HEK293 (cell line): ENCODE measurements around the gene LCN1.

Experiments
- BCL6B ChIP-seq: fragments of 450-650 bp; formaldehyde crosslinking; IDR thresholded peaks from 2 replicates; pipeline ENCODE4 v1.5.1; 2017; ENCODE audit warnings: missing biosample characterization, missing genetic modification characterization
- FEZF1 ChIP-seq: fragments of 450-650 bp; formaldehyde crosslinking; IDR thresholded peaks from 2 replicates; pipeline ENCODE4 v1.5.1; 2016; ENCODE audit warnings: missing biosample characterization, missing genetic modification characterization
- KLF16 ChIP-seq: fragments of 450-650 bp; formaldehyde crosslinking; IDR thresholded peaks from 2 replicates; pipeline ENCODE4 v1.5.1; 2017; ENCODE audit warnings: missing biosample characterization, missing genetic modification characterization
- PRDM10 ChIP-seq: fragments of 450-650 bp; formaldehyde crosslinking; IDR thresholded peaks from 2 replicates; pipeline ENCODE4 v1.5.1; 2016; ENCODE audit warnings: missing biosample characterization, missing genetic modification characterization
- TRIM28 ChIP-seq: IDR thresholded peaks from 2 replicates; pipeline ENCODE4 v1.6.1; 2011; ENCODE audit warnings: low read length, control low read depth, borderline replicate concordance
- ZBTB10 ChIP-seq: fragments of 450-650 bp; formaldehyde crosslinking; IDR thresholded peaks from 2 replicates; pipeline ENCODE4 v1.5.1; 2016; ENCODE audit warnings: missing biosample characterization, missing genetic modification characterization
- ZBTB8A ChIP-seq: fragments of 450-650 bp; formaldehyde crosslinking; IDR thresholded peaks from 2 replicates; pipeline ENCODE4 v1.5.1; 2016; ENCODE audit warnings: missing biosample characterization, missing genetic modification characterization
- ZNF140 ChIP-seq: fragments of 450-650 bp; formaldehyde crosslinking; IDR thresholded peaks from 2 replicates; pipeline ENCODE4 v1.5.1; 2016; ENCODE audit warnings: missing biosample characterization, missing genetic modification characterization
- ZNF280D ChIP-seq: fragments of 450-650 bp; formaldehyde crosslinking; IDR thresholded peaks from 2 replicates; pipeline ENCODE4 v1.5.1; 2016; ENCODE audit warnings: missing biosample characterization, missing genetic modification characterization
- ZNF335 ChIP-seq: fragments of 450-650 bp; formaldehyde crosslinking; conservative IDR thresholded peaks from 2 replicates; pipeline ENCODE4 v1.5.1; 2016; ENCODE audit warnings: missing biosample characterization, missing genetic modification characterization
- ZNF394 ChIP-seq: fragments of 450-650 bp; formaldehyde crosslinking; IDR thresholded peaks from 2 replicates; pipeline ENCODE4 v1.5.1; 2016; ENCODE audit warnings: missing biosample characterization, missing genetic modification characterization, mild to moderate bottlenecking, moderate library complexity, borderline replicate concordance
- ZNF513 ChIP-seq: fragments of 450-650 bp; IDR thresholded peaks from 2 replicates; pipeline ENCODE4 v1.5.1; 2018; ENCODE audit warnings: missing biosample characterization, missing genetic modification characterization
- ZNF514 ChIP-seq: fragments of 450-650 bp; formaldehyde crosslinking; IDR thresholded peaks from 2 replicates; pipeline ENCODE4 v1.5.1; 2016; ENCODE audit warnings: missing biosample characterization, missing genetic modification characterization
- ZNF571 ChIP-seq: fragments of 450-650 bp; formaldehyde crosslinking; IDR thresholded peaks from 2 replicates; pipeline ENCODE4 v1.5.0; 2017; ENCODE audit warnings: missing biosample characterization, missing genetic modification characterization
- ZNF621 ChIP-seq: fragments of 450-650 bp; formaldehyde crosslinking; IDR thresholded peaks from 2 replicates; pipeline ENCODE4 v1.5.1; 2017; ENCODE audit warnings: missing biosample characterization, missing genetic modification characterization
- ZNF830 ChIP-seq: fragments of 450-650 bp; IDR thresholded peaks from 2 replicates; pipeline ENCODE4 v1.5.0; 2018; ENCODE audit warnings: missing biosample characterization, missing genetic modification characterization, low read depth, mild to moderate bottlenecking, moderate library complexity

The LCN1 gene

GRCh38 chr9:135500071-135500524, 21.1 kb upstream of the LCN1 start (continued):
- 0 out of 2 replicates have a peak, but pooled peaks have one; percentile 0 for TF ChIP-seq ZBTB8A (tag by site-specific recombination)
- TF ChIP-seq ZNF571 (tag by site-specific recombination), result no peak
- no peak for TF ChIP-seq KLF16 (tag by site-specific recombination)
- TF ChIP-seq ZNF140 (tag by site-specific recombination), result no peak
- 0 out of 2 replicates have a peak, but pooled peaks have one; percentile 24 for TF ChIP-seq PRDM10 (tag by site-specific recombination)
- TF ChIP-seq BCL6B (tag by site-specific recombination), result no peak
- no peak for TF ChIP-seq ZNF394 (tag by site-specific recombination)
- TF ChIP-seq ZNF513 (tag by site-specific recombination), result no peak
- no peak for TF ChIP-seq FEZF1 (tag by site-specific recombination)
- TF ChIP-seq ZBTB10 (tag by site-specific recombination), result no peak
- TF ChIP-seq TRIM28, result no peak
- TF ChIP-seq ZNF621 (tag by site-specific recombination), result no peak
- no peak for TF ChIP-seq ZNF514
- TF ChIP-seq ZNF830 (tag by site-specific recombination), result no peak
- TF ChIP-seq ZNF280D (tag by site-specific recombination), result no peak
- TF ChIP-seq ZNF335 (tag by site-specific recombination), result peak; percentile 96
